AML-193 (cell line): ENCODE data around the gene NLRP12.
A peak's percentile ranks its signal among the peaks of the same experiment; 100 is the strongest.
"Not testable (repeated sequence)": the region's sequence is repeated elsewhere in the genome, so short reads cannot be mapped to it uniquely, and the experiment has no call there.

Source experiments
- DNase-seq, 2 experiments: peaks; one replicate each; lab custom pipeline; 2025; lab: John Stamatoyannopoulos, UW

NLRP12 gene

GRCh38 chr19:53782698-53783097 is 41.4 kb downstream of the NLRP12 start:
- no peak for DNase-seq

- DNase-seq: not testable (repeated sequence)
Measured at GRCh38 chr19:53781332-53781731, 42.8 kb downstream of the NLRP12 start.

- DNase-seq: no peak
Measured at GRCh38 chr19:53780506-53780905, 43.6 kb downstream of the NLRP12 start.

- DNase-seq: no peak
Measured at GRCh38 chr19:53775524-53775923, 48.6 kb downstream of the NLRP12 start.

GRCh38 chr19:53774491-53774890 is 49.6 kb downstream of the NLRP12 start:
- DNase-seq: not testable (repeated sequence)

- DNase-seq: no peak
Measured at GRCh38 chr19:53773999-53774398, 50.1 kb downstream of the NLRP12 start.

GRCh38 chr19:53772943-53773342 is 51.2 kb downstream of the NLRP12 start:
- DNase-seq: peak; percentile 33 to 37

- DNase-seq: no peak
Measured at GRCh38 chr19:53771144-53771543, 53.0 kb downstream of the NLRP12 start.

- not testable (repeated sequence) for DNase-seq
Measured at GRCh38 chr19:53769696-53770309, 54.3 kb downstream of the NLRP12 start.

- DNase-seq: no peak
Measured at GRCh38 chr19:53768401-53768800, 55.7 kb downstream of the NLRP12 start.

- not testable (repeated sequence) for DNase-seq
Measured at GRCh38 chr19:53758991-53759390, 65.1 kb downstream of the NLRP12 start.
